Osteoblast (primary cell): ENCODE results near the gene BRK1. TPM values are rescaled to one million over a fixed set of nuclear protein-coding genes. Genes with fewer than 3 reads are reported as not detected.

Source experiments
- DNase-seq: peaks from one replicate; pipeline ENCODE4 v3.0.0; 2011; ENCODE audit warnings: low spot score, mixed read lengths; ENCODE audit not compliant: insufficient read length; ENCODE audit errors: missing footprints
- H2AFZ ChIP-seq: 2 replicates; pipeline ENCODE4 v1.6.0; 2011; ENCODE audit warnings: mild to moderate bottlenecking, low read length
- H3K27ac ChIP-seq: 2 replicates; pipeline ENCODE4 v1.5.1; 2011; ENCODE audit warnings: mild to moderate bottlenecking, low read depth, low read length, moderate library complexity
- H3K27me3 ChIP-seq: 2 replicates; pipeline ENCODE4 v1.6.0; 2012; ENCODE audit warnings: mild to moderate bottlenecking, control low read depth, inconsistent platforms, low read length, moderate library complexity; ENCODE audit not compliant: insufficient read depth
- H3K36me3 ChIP-seq: 2 replicates; pipeline ENCODE4 v1.5.1; 2011; ENCODE audit warnings: mild to moderate bottlenecking, low read length, control low read depth, moderate library complexity; ENCODE audit not compliant: insufficient read depth
- H3K4me1 ChIP-seq: 2 replicates; pipeline ENCODE4 v1.5.1; 2011; ENCODE audit warnings: mild to moderate bottlenecking, low read length, control low read depth, moderate library complexity; ENCODE audit not compliant: insufficient read depth
- H3K4me2 ChIP-seq: 2 replicates; pipeline ENCODE4 v1.6.0; 2011; ENCODE audit warnings: mild to moderate bottlenecking, low read length; ENCODE audit not compliant: insufficient read depth
- H3K4me3 ChIP-seq: fragments of 200-600 bp; sonication (generic); 3 replicates; pipeline ENCODE4 v1.5.1; 2012; ENCODE audit warnings: mild to moderate bottlenecking, low read length, inconsistent platforms; ENCODE audit not compliant: insufficient read depth
- H3K79me2 ChIP-seq: 2 replicates; pipeline ENCODE4 v1.6.0; 2012; ENCODE audit warnings: mild to moderate bottlenecking, low read length, control low read depth, inconsistent platforms; ENCODE audit not compliant: insufficient read depth
- H3K9me3 ChIP-seq: 2 replicates; pipeline ENCODE4 v1.5.1; 2011; ENCODE audit warnings: low read depth, low read length, control low read depth
- H4K20me1 ChIP-seq: 2 replicates; pipeline ENCODE4 v1.6.0; 2012; ENCODE audit warnings: mild to moderate bottlenecking, low read length, control low read depth; ENCODE audit not compliant: insufficient read depth
- CTCF ChIP-seq: IDR thresholded peaks from 2 replicates; pipeline ENCODE4 v1.5.1; 2011; ENCODE audit warnings: mild to moderate bottlenecking, low read depth, low read length, moderate library complexity; ENCODE audit errors: extremely low read depth
- total RNA-seq: library from RNA; depleted of rRNA; stranded (reverse); fragments of >200 nt; gene quantifications from 2 replicates; pipeline ENCODE4 v1.2.3, GENCODE V29; 2012

The BRK1 gene
- total RNA-seq, 1 donor = 114 TPM

DNA sequence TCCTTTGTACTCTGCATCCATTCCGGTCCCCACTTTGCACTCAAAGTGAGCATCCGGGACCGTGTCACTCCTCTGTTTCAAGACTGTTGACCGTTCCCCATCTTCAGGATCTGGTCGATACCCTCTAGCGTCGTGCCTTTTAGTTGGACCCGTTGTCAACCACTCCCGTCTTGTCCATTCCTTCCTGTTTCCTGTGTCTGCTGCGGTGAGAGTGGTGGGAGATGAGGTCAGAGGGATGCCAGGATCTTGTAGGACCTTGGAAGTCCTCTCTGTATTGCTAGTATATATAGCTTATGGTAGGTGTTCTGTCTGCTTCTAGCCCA lies 624 bp downstream of the BRK1 start:
- peak overlapping the region; percentile 94 for H2AFZ ChIP-seq
- H3K27me3 ChIP-seq = no peaks in the 10 kb centered on the region
- H3K4me2 ChIP-seq = peak overlapping the region; percentile 97
- no peak for DNase-seq
- H3K9me3 ChIP-seq = no peaks in the 10 kb centered on the region
- no peak for TF ChIP-seq CTCF
- H3K4me3 ChIP-seq = peak overlapping the region; percentile 92
- peaks cover 38% of the 10 kb centered on the region for H4K20me1 ChIP-seq
- peaks cover 13% of the 10 kb centered on the region for H3K4me1 ChIP-seq
- peaks cover 6% of the 10 kb centered on the region for H3K36me3 ChIP-seq
- H3K79me2 ChIP-seq = peaks cover 56% of the 10 kb centered on the region
- H3K27ac ChIP-seq = peak overlapping the region; percentile 87

DNA sequence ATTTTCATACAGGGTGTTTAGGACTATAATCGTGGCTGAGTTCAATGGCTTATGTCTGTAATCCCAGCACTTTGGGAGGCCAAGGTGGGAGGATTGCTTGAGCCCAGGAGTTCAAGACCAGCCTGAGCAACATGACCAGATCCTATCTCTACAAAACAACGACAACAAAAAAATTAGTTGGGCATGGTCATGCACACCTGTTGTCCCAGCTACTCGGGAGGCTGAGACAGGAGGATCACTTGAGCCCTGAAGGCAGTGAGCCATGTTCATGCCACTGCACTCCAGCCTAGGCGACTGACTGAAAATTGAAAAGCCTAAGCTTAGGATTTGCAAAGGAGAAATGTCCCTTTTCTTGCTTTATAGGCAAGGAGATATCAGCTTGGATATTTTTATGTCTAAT lies 1.5 kb downstream of the BRK1 start:
- peak overlapping the region; percentile 87 for H3K27ac ChIP-seq
- H3K4me1 ChIP-seq = peaks cover 13% of the 10 kb centered on the region
- H3K79me2 ChIP-seq = peaks cover 62% of the 10 kb centered on the region
- H2AFZ ChIP-seq = no peak overlapping the region
- peak overlapping the region; percentile 92 for H3K4me3 ChIP-seq
- peaks cover 6% of the 10 kb centered on the region for H3K36me3 ChIP-seq
- H3K9me3 ChIP-seq = no peaks in the 10 kb centered on the region
- peaks cover 38% of the 10 kb centered on the region for H4K20me1 ChIP-seq
- no peaks in the 10 kb centered on the region for H3K27me3 ChIP-seq
- no peak for DNase-seq
- peak overlapping the region; percentile 97 for H3K4me2 ChIP-seq
- no peak for TF ChIP-seq CTCF

DNA sequence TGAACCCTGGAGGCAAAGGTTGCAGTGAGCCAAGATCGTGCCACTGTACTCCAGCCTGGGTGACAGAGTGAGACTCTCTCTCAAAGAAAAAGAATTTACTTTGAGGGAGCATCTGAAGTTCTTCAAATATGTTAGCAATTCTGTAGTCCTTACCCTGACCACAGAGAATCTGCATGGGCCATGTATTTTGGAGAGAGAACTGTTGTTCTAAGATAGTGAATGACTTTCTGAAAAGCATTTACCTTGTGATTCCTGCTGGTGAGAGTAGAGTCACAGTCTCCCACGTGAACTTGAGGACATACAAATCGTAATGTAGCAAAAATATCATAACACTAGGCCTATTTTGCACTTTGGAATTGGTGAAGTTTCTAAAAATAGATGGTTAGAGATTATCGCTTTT lies 3.9 kb downstream of the BRK1 start:
- Histone ChIP-seq H3K4me3 (no peak overlapping the region), H4K20me1 (peaks cover 38% of the 10 kb centered on the region), H3K79me2 (peaks cover 80% of the 10 kb centered on the region), H2AFZ (no peak overlapping the region), H3K27ac (peak overlapping the region; percentile 17), H3K4me1 (peaks cover 13% of the 10 kb centered on the region), H3K27me3 (no peaks in the 10 kb centered on the region), H3K9me3 (no peaks in the 10 kb centered on the region), H3K36me3 (peaks cover 6% of the 10 kb centered on the region), H3K4me2 (no peak overlapping the region)
- DNase-seq = no peak
- TF ChIP-seq CTCF = no peak

DNA sequence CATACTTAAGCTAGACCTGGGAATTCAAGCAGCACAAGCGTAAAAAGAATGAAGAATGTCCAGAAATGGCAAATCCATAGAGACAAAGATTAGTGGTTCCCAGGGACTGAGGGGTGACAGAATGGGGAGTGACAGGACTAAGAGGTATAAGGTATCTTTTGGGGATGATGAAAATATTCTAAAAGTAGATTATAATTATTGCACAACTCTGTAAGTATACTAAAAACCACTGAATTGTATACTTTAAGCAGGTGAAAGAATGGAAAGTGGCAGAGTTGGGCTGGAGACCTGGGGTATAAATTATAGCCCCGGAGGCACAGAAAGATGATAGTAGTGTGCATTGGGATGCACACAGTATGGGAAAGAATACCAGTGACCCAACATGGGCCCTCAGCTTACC lies 5.6 kb downstream of the BRK1 start:
- Histone ChIP-seq H3K4me2 (no peak overlapping the region), H3K27ac (no peak overlapping the region), H4K20me1 (peaks cover 38% of the 10 kb centered on the region), H2AFZ (no peak overlapping the region), H3K27me3 (no peaks in the 10 kb centered on the region), H3K4me1 (peaks cover 13% of the 10 kb centered on the region), H3K79me2 (peaks cover 88% of the 10 kb centered on the region), H3K4me3 (no peak overlapping the region), H3K36me3 (peaks cover 13% of the 10 kb centered on the region), H3K9me3 (no peaks in the 10 kb centered on the region)
- TF ChIP-seq CTCF = no peak
- DNase-seq = no peak
